TTC549 (cell line): ENCODE data around the gene TSEN34.
A peak's percentile ranks its signal among the peaks of the same experiment; 100 is the strongest.
"Not testable (repeated sequence)": the region's sequence is repeated elsewhere in the genome, so short reads cannot be mapped to it uniquely, and the experiment has no call there.

Experiments
- FAIRE-seq: peaks from 2 replicates; lab custom pipeline; 2012; peaks lifted over from hg19 to GRCh38; lab: Jason Lieb, UNC

TSEN34 gene

GRCh38 chr19:54188215-54188871, 2.8 kb upstream of the TSEN34 start:
- no peak for FAIRE-seq

- FAIRE-seq: no peak
Observed at GRCh38 chr19:54189145-54189734, 1.9 kb upstream of the TSEN34 start, which contains the start of gene MBOAT7. Gene MBOAT7, minus strand, starts transcription at chr19:54189580. Its CDS starts 1,072 bp downstream, at chr19:54188508.

GRCh38 chr19:54189735-54190502, 1.2 kb upstream of the TSEN34 start:
- FAIRE-seq: peak; percentile 99

GRCh38 chr19:54190503-54191010, 551 bp upstream of the TSEN34 start:
- peak; percentile 97 for FAIRE-seq

GRCh38 chr19:54191811-54192453, 824 bp downstream of the TSEN34 start:
- no peak for FAIRE-seq

- no peak for FAIRE-seq
Observed at GRCh38 chr19:54193011-54193410, 1.9 kb downstream of the TSEN34 start.

- FAIRE-seq: not testable (repeated sequence)
Observed at GRCh38 chr19:54194463-54194862, 3.4 kb downstream of the TSEN34 start.

- FAIRE-seq: no peak
Observed at GRCh38 chr19:54196536-54196935, 5.4 kb downstream of the TSEN34 start.

GRCh38 chr19:54197121-54197520, 6.0 kb downstream of the TSEN34 start:
- FAIRE-seq: no peak

GRCh38 chr19:54199401-54199800, 8.3 kb downstream of the TSEN34 start:
- FAIRE-seq: no peak

GRCh38 chr19:54201172-54201701, 10.1 kb downstream of the TSEN34 start:
- no peak for FAIRE-seq

- FAIRE-seq: no peak
Observed at GRCh38 chr19:54201980-54202379, 10.9 kb downstream of the TSEN34 start.

- no peak for FAIRE-seq
Observed at GRCh38 chr19:54203151-54203611, 12.1 kb downstream of the TSEN34 start.

GRCh38 chr19:54204767-54205468, 13.8 kb downstream of the TSEN34 start:
- no peak for FAIRE-seq

GRCh38 chr19:54206030-54206830, 15.1 kb downstream of the TSEN34 start:
- no peak for FAIRE-seq

- no peak for FAIRE-seq
Observed at GRCh38 chr19:54206831-54207177, 15.7 kb downstream of the TSEN34 start.

GRCh38 chr19:54207193-54207592, 16.1 kb downstream of the TSEN34 start:
- FAIRE-seq: not testable (repeated sequence)

GRCh38 chr19:54207676-54207982, 16.5 kb downstream of the TSEN34 start:
- FAIRE-seq: no peak

GRCh38 chr19:54207983-54208783, 17.1 kb downstream of the TSEN34 start:
- FAIRE-seq: no peak

GRCh38 chr19:54208784-54209057, 17.6 kb downstream of the TSEN34 start:
- no peak for FAIRE-seq
